HG03521 (cell line): ENCODE data around the gene DSCAML1.

Experiments used
- ATAC-seq: cut with Tn5 transposase; IDR thresholded peaks from one replicate; pipeline ENCODE4 v1.9.1; 2021; ENCODE audit warnings: mild to moderate bottlenecking, moderate library complexity; ENCODE audit not compliant: unreplicated experiment

DSCAML1 gene

DNA sequence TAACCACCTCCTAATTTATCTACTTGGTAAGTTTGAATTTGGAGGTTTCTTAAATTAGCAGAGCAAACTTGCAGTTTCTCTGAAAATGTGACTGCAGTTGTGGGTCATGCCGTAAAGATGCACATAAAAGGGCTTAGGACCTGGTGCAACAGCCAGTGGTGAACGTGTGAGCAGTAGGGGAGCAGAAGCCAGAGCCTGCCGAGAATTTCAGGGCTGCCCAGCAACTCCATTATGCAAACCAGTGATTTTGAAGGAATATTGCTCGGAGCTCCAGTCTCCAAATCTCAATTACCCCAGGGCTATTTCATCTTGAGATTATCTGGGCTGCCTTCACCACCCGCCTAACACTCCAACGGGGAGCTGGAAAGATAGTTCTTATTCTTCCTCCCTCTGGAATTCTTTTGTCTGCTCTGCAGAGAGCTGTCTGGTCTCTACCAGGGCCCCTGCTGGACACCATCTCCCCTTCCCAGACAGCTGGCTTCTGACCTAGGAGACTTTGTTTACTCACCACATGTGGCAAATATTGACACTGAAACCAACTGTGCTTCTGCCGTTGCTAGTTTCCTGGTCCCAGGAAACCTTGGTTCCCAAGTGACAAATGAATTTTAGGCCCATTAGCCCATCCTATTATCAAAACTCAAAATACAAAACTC is 93.9 kb downstream of the DSCAML1 start:
- no peak for ATAC-seq

DNA sequence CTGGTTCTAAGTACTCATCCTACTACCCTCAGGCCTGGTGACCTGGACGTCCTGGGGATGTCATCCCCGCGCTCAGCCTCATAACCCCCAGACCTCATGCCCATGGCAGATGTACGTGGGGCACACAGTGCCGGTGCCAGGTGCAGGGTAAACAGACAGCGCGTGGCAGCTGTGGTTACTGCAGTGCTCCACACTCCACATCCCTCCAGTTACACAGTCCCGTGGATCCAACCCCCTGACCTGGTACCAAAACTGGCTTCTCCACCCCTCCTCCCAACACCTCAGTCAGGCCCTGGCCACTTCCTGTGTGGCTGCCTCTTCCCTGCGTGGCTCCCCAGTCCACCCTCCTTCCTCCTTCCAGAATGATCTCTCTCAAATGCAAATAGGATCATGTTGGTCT is 95.2 kb downstream of the DSCAML1 start:
- ATAC-seq = no peak

DNA sequence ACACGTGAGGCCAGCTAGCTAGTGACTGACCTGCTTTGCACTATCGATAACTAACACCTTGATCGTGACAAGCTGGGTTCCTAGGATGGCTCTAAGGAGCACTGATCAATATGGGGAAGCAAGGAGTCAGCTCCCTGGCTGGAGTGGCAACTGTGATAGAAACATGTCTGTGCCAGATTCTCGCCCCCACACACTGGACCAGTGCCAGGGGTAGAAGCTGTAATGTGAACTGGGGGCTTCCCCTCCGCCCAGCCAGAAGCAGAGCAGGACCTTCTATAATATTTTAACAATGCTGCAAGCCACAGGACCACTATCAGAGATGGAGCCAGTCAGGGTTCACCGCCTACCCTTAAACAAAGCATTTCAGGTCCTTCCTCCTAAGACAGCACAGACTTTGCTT is 96.5 kb downstream of the DSCAML1 start:
- ATAC-seq = no peak

- ATAC-seq = no peak
Measured at GRCh38 chr11:117697319-117697718, 99.7 kb downstream of the DSCAML1 start.

DNA sequence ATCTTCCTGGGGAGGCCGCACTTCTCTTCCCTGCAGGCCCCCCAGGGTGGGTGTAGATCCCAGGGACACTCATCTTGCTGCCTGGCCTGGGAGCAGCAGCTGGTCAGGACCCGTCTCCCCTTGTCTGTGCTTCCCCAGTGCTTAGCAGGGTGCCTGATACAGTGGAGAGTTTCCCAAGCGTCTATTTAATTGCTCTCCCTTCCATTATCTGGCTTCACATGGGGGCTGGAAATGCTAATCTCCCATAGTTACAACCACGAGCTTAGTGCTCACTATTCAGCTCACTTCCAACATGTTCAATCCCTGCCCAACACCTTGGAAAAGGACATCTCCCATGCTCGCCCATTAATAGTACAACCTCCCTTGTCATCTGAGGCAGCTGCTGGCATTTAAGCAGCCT is 100.5 kb downstream of the DSCAML1 start:
- ATAC-seq = no peak

GRCh38 chr11:117693344-117693743 is 103.7 kb downstream of the DSCAML1 start:
- no peak for ATAC-seq

GRCh38 chr11:117691516-117691915 is 105.5 kb downstream of the DSCAML1 start:
- no peak for ATAC-seq

GRCh38 chr11:117691218-117691514 is 105.8 kb downstream of the DSCAML1 start:
- no peak for ATAC-seq

GRCh38 chr11:117690484-117691217 is 106.4 kb downstream of the DSCAML1 start:
- no peak for ATAC-seq

- ATAC-seq = no peak
Measured at GRCh38 chr11:117688255-117688797, 108.7 kb downstream of the DSCAML1 start.

- ATAC-seq = no peak
Measured at GRCh38 chr11:117687776-117688175, 109.2 kb downstream of the DSCAML1 start.

DNA sequence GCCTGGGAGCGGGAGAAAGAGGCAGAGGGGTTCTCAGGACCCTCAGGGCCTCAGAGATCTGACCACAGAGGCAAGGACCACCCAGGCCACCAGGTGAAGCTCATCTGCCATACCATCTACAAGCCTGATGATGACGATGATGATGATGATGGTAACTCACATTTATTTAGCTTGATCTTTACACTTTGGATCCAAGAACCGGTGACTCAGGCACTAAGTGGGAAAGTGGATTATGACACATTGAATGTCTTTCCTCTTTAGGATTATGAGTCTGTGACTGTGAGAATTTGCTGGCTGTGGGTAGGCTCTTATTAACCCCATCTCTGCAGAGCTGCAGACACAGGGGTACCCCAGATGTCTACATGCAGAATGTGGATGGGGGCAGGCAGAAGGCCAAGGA is 110.3 kb downstream of the DSCAML1 start:
- ATAC-seq = no peak

GRCh38 chr11:117685566-117685965 is 111.5 kb downstream of the DSCAML1 start:
- ATAC-seq = no peak

DNA sequence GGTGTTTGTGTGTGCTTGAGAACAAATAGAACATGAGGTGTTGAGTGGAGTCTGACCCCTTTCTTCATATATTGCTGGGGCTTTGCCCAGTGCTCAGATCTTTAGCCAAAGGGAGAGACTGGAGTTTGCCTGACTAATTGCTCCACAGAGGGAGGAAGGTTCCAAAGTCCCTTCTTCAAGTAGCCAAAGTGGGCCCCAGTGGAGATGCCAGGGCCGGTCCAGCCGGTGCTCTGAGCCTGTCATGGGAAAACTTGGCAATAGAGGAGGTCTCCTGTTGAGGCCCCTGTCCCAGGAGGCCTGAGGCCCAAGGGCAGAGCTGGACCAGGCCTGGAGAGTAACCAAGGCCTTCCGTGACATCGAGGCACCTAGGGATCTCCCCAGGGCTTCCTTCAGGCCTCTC is 112.3 kb downstream of the DSCAML1 start:
- ATAC-seq = no peak

DNA sequence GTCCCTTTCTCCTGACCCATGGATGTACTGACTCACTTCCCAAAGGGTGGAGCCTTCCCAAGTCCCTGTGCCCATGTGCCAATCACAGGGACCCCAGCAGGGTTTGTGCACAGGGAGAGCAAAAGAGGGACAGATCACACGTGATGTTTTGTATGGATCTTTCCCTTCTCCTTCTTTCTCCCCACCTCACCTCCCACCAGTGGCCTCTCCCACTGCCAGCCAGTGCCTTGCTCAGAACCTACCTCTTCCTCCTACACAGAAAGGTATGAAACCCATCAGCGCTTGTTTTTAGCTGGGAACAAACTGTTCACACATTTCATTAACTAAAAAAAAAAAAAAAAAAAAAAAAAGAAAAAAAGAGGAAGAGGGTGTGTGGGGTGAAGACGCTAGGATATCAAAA is 112.9 kb downstream of the DSCAML1 start:
- ATAC-seq = no peak

DNA sequence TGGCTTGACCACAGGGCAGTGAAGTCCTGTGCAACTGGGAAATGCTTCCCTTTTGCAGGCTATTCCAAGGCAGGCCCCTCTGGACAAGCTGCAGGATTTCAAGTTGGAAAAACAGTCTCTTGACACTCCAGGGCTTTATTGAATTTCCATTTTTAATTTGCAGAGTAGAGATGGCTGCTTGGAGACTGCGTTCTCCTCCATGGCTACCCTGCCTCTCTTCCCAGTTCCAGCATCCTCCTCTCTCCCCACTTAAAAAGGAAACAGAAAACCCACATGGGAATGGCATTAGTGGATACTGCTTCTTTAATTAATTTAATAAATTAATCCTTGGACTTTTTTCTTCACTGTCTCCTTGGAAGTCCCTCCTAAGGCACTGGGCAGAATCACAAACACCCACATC is 115.6 kb downstream of the DSCAML1 start:
- ATAC-seq = no peak

GRCh38 chr11:117679461-117679860 is 117.6 kb downstream of the DSCAML1 start:
- no peak for ATAC-seq

DNA sequence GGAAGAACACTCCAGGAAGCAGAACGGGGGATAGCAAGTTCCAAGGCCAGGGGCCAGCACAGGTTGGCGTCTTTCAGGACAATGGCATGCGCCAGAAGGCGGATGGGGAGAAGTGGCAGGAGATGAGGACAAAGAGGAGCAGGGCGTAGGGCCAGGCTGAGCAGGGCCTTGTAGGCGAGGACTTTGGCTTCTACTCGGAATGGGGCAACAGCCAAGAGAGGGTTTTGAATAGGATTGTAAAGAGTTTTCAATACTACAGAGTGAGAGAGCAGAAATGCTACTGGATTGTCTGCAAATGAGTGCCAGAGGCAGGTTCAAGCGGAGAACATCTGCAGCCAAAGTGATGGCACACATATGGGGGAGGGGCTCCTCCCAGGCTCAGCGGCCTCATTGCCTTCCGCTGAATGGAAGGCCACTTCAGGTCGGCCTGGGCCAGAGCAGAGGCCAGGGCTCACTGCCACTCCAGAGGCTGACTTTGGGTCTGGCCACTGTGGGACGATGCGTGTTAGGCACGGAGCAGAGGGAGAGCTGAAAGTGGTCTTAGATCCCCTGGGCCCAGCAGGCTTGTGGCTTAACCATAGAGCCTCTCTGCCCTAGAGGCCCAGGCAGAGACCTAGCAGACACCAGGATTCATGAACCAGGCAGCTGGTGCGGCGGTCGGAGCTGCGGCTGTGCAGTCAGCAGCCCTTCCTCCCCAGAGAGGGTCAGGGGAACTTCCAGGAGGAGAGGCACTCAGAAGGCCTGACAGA is 118.2 kb downstream of the DSCAML1 start:
- no peak for ATAC-seq

DNA sequence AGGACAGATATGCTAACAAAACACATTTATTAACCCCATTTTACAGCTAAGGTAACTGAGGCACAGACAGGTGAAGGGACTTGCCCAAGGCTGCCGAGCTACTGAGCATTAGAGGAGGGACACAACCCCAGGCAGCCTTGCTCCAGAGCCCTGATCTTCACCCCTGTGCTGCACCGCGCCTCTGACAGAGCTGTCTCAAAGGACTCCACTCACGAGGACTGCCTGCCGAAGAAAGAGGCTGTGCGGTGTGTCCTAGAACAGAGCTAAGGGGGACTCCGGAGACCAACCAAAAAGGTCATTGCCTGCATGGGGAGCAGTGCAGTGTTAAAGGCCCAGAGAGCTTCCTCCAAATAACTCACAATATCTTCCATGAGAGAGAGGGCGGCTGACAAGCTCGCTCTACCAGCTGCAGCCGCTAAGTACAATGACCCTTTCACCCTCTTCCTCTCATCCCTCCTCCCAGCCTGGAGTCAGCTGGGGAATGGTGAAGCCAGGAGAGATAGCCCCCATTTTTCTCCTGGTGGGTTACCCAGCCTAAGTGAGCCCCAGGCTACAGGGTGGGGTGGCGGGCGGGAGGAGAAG is 119.2 kb downstream of the DSCAML1 start:
- no peak for ATAC-seq

DNA sequence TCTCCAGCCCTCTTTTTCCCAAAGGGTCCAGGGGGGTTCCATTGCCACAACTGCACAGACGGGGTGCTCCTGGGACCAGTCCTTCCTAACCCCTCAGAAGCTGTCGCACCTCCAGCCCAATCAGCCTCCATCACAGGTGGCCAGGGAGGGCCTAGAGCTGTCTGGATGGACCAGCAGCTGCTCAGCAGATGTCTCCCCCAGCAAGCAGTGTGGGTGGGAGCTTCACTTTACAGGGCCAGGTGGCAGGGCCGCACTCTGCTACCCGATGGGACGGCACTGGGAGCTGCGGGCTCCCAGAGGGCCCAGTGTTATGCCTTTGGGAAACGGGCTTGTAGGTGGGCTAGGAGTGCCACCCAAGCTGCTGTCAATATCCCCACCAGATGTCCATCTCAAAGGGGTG is 120.5 kb downstream of the DSCAML1 start:
- ATAC-seq = no peak

DNA sequence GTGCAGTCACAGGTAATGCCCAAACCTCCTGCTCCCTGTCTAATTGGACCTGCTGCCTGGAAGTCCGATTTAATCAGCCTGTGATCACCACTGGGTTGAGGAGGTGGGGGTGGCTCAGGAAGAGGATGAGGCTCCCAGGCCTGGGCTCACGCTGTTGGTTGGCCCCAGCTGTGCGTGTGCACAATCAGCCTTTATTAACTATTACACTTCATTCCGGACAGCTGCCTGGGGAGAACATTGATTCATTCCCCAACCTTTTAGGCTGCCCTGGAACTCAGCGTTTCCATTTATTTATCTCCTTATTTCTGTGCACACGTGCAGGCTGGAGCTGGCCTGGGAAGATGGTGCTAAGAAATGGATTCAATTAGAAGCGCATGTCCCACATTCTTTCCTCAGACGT is 123.4 kb downstream of the DSCAML1 start:
- ATAC-seq = no peak

GRCh38 chr11:117671370-117671769 is 125.6 kb downstream of the DSCAML1 start:
- ATAC-seq = no peak
